Measurements from ENCODE around the gene TMEM239.

The TMEM239 gene

DNA sequence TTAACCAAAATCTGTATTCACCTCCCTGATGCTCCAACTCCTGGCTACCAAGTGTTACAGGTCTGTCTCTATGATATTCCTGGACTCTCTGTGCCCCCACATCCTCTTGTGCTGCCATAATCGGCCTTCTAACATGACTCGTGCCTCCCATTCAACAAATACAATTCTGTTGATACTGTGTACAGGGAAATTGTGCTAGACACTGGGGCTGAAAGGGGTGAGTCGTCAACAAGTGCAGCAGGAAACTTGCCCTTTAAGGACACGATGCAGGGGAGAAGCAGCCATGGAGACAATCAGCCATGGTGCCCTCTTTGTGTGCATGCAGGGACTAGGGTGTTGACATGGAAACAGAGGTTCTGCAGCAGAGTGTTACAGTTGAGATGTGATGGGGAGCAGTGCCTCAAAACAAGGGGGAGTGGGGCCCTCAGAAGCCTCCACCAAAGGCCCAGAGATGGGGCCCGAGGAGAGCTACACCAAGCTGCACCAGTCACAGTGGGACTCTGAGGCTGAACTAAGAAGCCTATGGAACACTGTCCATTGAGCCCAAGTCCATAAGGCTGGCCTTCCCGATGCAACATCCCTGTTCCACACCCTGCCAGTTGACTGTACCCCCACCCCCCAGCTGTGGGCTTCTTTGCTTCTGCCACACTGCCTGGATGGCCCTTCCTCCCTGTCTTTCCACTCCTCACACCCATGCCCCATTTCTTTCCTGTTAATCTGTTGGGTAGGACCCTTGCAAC is 21.2 kb downstream of the TMEM239 start:
- TF ChIP-seq POLR2AphosphoS5 (IDR thresholded peaks at IDR 0.05; ENCODE audit: low read depth, low read length) (no peak), SIN3A (IDR thresholded peaks at IDR 0.05; ENCODE audit: borderline replicate concordance, insufficient read depth, low read length) (no peak)
- TF ChIP-seq, protein P1, sequence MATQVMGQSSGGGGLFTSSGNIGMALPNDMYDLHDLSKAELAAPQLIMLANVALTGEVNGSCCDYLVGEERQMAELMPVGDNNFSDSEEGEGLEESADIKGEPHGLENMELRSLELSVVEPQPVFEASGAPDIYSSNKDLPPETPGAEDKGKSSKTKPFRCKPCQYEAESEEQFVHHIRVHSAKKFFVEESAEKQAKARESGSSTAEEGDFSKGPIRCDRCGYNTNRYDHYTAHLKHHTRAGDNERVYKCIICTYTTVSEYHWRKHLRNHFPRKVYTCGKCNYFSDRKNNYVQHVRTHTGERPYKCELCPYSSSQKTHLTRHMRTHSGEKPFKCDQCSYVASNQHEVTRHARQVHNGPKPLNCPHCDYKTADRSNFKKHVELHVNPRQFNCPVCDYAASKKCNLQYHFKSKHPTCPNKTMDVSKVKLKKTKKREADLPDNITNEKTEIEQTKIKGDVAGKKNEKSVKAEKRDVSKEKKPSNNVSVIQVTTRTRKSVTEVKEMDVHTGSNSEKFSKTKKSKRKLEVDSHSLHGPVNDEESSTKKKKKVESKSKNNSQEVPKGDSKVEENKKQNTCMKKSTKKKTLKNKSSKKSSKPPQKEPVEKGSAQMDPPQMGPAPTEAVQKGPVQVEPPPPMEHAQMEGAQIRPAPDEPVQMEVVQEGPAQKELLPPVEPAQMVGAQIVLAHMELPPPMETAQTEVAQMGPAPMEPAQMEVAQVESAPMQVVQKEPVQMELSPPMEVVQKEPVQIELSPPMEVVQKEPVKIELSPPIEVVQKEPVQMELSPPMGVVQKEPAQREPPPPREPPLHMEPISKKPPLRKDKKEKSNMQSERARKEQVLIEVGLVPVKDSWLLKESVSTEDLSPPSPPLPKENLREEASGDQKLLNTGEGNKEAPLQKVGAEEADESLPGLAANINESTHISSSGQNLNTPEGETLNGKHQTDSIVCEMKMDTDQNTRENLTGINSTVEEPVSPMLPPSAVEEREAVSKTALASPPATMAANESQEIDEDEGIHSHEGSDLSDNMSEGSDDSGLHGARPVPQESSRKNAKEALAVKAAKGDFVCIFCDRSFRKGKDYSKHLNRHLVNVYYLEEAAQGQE (IDR thresholded peaks at IDR 0.05; ENCODE audit: insufficient read depth in 1 of 2, low read depth in 2 of 2, low read length in 2 of 2), result no peak

DNA sequence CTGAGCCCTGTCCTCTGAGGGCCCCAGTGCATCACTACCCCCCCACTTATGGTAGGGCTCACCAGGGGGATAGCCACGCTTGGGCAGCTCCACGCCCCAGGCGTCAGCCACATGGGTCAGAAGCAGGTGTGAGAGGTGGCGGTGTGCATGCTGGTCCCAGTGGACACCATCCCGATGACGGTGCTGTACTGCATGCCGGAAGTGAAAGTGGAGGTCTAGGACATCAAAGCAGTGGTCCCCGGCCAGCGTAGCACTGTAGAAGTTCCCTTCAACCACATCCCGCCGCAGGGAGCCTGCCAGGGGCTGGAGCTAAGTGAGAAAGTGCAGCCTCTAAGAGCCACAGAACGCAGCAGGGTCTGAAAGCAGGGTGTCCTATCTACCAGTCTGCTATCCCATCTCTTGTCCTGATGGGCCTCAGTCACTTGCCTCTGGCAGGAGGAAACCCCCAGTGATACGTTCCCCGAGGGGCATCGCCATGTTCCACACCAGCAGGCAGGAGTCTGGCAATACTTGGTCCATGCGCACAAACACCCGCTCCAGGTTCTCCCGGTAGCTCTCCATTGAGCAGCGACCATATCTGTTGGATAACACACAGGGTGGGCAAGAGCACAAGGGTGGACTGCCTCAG is 22.1 kb downstream of the TMEM239 start:
- TF ChIP-seq FOXP2 (optimal IDR thresholded peaks at IDR 0.05; ENCODE audit: borderline replicate concordance, extremely low read depth, extremely low read length, insufficient read depth) (no peak), POLR2AphosphoS5 (IDR thresholded peaks at IDR 0.05; ENCODE audit: low read depth, low read length) (no peak)

DNA sequence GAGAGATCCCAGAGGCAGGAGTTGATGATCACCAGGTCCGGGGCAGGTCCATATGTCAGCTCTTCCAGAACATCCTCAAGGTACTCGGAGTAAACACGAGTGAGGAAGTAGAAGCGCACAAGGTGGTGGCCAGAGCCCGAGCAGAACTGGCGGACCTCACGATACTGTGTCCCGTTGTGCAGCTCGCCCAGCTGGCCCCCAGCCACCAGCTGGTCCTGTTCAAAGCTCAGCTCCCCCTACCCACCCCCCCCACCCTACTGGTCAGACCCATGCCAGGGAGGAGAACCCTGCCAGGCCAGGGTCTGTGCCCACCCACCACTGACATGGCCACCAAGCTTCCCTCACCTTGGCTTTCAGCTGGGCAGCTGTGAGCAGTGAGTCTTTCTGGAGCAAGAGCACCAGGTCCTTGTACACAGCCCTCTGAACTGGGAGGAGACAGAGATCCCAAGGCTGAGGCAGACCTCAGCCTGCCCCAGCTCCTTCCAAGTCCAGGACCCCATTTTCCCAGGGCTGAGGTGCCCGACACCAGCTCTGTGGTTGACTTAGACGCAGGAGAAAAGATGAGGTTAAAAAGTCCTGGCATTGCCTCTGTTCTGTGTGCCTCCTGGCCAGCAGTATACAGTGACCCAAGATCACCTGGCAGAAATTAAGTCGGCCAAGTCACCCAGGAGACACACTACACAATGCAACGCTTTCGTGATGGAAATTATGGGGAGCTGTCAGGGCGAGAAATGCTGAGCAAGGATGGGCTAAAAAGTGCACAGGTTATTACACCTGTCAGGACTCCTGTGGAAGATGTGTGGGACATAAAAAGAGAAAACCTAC is 22.9 kb downstream of the TMEM239 start:
- TF ChIP-seq TAF1 (IDR thresholded peaks at IDR 0.05; ENCODE audit: borderline replicate concordance, insufficient read depth, low read length), result no peak
- TF ChIP-seq, protein P1 (IDR thresholded peaks at IDR 0.05; ENCODE audit: insufficient read depth in 1 of 2, low read depth in 2 of 2, low read length in 2 of 2), result no peak
- no peak for TF ChIP-seq POLR2AphosphoS5 (IDR thresholded peaks at IDR 0.05; ENCODE audit: low read depth, low read length)
- TF ChIP-seq FOXP2 (optimal IDR thresholded peaks at IDR 0.05; ENCODE audit: borderline replicate concordance, extremely low read depth, extremely low read length, insufficient read depth), result no peak
- no peak for TF ChIP-seq SIN3A (IDR thresholded peaks at IDR 0.05; ENCODE audit: borderline replicate concordance, insufficient read depth, low read length)

DNA sequence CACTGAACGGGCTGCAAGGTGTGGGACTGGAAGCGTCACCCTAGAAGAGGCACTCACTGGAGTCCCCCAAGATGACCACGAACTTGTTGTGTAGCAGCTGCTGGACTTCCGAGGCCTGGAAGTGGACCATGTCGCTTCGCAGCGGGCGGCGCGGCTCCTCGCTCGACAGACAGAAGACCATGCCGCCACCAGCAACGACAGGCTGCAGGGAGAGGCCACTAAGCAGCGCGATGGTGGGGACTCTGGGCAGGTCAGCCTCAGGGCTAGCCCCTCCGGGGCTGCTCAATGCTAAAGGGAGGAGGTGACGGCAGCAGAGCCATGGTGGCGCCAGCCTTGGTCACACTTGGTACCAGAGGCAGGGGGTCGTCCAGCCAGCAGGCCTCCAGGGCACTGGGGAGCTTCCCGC is 23.6 kb downstream of the TMEM239 start:
- TF ChIP-seq FOXP2 (optimal IDR thresholded peaks at IDR 0.05; ENCODE audit: borderline replicate concordance, extremely low read depth, extremely low read length, insufficient read depth), result no peak
- TF ChIP-seq TAF1 (IDR thresholded peaks at IDR 0.05; ENCODE audit: borderline replicate concordance, insufficient read depth, low read length), result no peak
- TF ChIP-seq, protein P1 (IDR thresholded peaks at IDR 0.05; ENCODE audit: insufficient read depth in 1 of 2, low read depth in 2 of 2, low read length in 2 of 2), result no peak
- no peak for TF ChIP-seq POLR2AphosphoS5 (IDR thresholded peaks at IDR 0.05; ENCODE audit: low read depth, low read length)
- TF ChIP-seq SIN3A (IDR thresholded peaks at IDR 0.05; ENCODE audit: borderline replicate concordance, insufficient read depth, low read length), result no peak

DNA sequence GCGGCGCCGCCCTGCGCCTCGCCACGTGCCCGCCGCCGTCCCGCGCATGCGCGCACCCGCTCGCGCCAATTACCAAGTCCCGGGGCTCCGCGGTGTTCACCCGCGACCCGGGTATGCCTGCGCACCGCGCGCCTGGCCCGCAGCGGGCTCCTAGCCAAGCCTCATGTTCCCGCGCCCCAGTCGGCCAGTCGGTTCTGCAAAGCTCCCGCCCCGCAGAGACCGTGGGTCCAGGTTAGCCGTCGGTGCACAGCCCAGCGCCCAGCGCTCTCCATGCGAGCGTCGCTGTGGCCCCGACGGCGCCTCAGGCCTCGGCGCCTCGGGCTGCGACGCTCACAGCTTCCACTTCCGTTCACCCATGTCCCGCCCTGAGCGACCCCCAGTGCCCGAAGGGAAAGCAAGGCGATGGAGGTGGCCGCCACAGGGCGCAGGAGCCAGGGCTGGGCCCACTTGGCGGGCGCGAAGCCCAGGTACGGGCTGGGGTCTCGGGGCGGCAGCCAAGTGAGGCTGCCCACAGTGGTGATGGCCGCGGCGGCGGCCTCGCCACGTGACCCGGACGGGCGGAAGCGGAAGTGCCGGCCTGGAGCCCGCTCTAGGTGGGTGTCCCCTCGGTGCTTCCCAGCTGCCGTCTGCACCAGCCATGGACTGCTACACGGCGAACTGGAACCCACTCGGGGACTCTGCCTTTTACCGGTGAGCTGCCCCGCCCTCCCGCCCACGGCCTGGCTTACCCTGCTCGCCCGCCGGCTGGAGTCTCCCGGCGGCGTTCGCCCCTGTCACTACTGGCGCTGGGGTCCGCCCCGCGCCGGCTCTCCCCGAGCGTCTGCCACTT is 24.2 kb downstream of the TMEM239 start, which contains the start of the genes PCED1A and VPS16:
Gene PCED1A (minus strand): TSS at position 518 of the 829 bp plus-strand sequence. CDS start 743 bp downstream, outside the sequence.
Gene VPS16 (plus strand): TSS at position 608 of the 829 bp plus-strand sequence. CDS start 30 bp downstream, at position 638.
- peak; percentile 71; the same call in 1 of the 2 replicates for TF ChIP-seq POLR2AphosphoS5 (IDR thresholded peaks at IDR 0.05; ENCODE audit: low read depth, low read length)
- TF ChIP-seq TAF1 (IDR thresholded peaks at IDR 0.05; ENCODE audit: borderline replicate concordance, insufficient read depth, low read length), result peak; percentile 85
- TF ChIP-seq SIN3A (IDR thresholded peaks at IDR 0.05; ENCODE audit: borderline replicate concordance, insufficient read depth, low read length), result peak; percentile 91; the same call in 1 of the 2 replicates
- TF ChIP-seq FOXP2 (optimal IDR thresholded peaks at IDR 0.05; ENCODE audit: borderline replicate concordance, extremely low read depth, extremely low read length, insufficient read depth), result no peak

Data from PFSK-1 (cell line).